COR-L47 (cell line): ENCODE data around the gene KIT.

Experiments
- DNase-seq: peaks from one replicate; lab custom pipeline; 2025; lab: John Stamatoyannopoulos, UW

Gene KIT

DNA sequence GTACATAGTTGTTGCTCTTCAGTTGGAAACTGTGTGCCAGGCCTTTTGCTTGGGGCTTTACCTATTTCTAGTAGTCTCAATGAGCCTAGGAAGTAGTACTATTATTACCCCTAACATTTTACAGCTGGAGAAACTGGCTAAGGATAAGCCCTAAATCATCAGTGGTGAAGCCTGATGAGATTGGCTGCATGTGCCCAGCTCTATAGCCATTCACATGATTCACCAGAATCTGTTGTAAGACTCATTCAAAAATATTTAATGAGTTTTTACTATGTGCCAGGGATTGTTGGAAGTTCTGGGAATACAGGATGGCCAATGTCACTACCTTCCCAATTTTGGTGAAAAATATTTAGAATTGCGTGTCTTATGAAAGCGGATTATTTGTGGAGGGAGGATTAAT, 2.8 kb downstream of the KIT start:
- DNase-seq = no peak

GRCh38 chr4:54661169-54661568, 3.4 kb downstream of the KIT start:
- DNase-seq = no peak

DNA sequence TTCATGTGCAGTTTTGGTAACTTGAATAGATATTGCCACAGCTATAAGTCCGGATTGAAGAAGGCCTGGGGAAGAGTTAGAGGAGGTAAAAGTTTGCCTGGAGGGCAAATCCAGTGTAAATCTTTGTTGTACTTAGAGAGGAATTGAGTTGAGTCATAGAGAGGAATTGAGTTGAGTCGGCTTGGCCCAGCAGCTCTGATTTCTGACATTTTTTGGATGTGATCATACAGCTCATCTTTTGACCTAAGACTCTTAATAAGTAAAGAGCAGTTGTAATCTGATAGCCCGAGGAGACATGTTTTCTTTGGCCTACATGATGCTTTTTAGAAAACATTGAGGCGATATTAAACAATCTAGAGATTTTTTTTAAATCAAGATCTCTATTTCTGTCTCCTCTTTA, 3.9 kb downstream of the KIT start:
- no peak for DNase-seq

GRCh38 chr4:54662123-54662522, 4.4 kb downstream of the KIT start:
- no peak for DNase-seq

DNA sequence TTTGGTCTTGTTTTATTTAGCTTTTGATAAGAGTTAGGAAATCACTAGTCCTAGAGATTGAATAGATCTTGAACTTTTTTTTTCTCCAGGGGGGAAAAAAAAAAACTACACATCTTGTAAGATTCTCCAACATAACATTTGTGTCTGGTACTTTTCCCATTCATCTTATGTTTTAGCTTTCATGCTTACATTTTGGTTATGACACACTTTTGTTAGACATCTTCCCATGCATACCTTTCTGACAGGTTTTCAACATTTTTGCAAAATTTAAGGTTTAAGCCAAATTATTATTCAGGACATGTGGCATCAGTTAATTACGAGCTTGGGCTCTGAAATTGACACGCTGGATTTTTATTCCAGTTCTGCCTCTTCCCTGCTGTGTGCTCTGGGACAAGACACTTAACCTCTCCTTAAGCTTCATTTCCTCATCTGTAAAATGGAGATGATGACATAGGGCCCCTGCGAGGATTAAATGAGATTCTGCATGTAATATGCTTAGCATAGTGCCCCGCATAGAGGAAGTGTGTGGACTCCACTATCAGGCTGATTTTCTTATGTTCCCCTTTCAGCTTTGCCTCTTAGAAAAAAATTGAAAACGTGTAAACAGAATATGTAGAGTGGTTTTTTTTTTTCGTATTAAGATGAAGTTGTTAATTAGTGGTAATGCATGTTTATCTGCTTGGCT, 5.3 kb downstream of the KIT start:
- no peak for DNase-seq

- DNase-seq = no peak
Measured at GRCh38 chr4:54664400-54664799, 6.6 kb downstream of the KIT start.

DNA sequence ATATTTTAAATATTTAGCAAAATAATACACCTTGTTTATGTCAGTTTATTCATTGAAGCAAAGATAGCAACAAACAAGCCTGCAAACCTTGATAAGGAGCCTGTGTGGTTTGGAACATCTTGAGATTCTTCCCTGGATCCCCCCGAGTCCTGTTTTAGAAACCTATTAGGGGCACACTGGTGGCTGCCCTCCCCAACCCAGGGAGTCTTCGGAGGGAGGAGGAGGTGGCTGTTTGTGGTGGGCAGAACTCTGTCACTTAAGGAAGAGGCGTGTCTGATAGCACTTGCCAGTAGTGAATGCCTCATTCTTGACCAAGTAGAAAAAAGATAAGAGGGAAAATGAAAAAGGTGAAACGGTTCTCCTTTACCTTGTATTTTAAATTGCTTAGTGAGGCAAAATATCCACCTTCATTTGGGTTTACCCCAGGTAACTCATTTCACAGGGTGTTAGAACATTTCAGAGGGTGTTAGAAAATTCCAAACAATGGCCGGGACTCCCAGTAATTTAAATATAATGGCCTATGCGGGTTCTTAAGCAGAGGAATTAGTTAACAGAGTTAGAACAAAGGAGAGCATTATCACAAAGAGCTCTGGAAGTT, 10.4 kb downstream of the KIT start:
- DNase-seq = no peak

GRCh38 chr4:54669831-54670230, 12.1 kb downstream of the KIT start:
- no peak for DNase-seq

DNA sequence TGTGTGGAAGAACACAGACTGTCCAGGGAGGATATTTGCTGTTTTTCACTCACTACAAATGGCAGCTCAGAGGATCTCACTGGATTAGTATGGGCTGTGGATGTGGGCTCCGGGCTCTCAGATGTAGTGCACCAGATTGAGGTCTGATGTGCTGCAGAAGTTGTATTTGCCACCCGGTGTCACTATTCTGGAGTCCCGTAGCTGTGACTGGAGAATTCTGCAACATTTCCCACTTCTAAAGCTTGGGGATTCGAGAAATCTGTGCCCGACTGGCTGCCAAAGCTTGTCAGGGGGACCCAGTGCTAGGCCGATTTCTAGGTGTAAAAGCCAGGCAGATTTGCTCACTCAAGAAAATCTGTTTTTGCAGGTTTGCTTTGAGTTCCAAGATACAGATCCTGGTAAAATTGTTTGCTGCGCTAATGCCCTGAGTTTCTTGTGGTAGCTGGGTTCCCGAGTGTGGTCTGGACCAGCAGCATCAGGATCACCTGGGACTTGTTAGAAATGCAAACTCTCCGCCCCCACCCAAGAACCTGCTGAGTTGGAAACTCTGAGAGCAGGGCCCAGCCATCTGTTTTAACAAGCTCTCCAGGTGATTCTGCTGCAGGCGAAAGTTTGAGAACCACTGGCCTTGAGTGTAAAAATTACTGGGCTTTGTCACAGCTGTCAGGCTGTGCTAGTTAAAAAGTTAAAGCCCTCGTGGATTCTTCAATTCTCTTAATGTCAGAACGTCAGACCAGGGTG, 18.1 kb downstream of the KIT start:
- DNase-seq = no peak

DNA sequence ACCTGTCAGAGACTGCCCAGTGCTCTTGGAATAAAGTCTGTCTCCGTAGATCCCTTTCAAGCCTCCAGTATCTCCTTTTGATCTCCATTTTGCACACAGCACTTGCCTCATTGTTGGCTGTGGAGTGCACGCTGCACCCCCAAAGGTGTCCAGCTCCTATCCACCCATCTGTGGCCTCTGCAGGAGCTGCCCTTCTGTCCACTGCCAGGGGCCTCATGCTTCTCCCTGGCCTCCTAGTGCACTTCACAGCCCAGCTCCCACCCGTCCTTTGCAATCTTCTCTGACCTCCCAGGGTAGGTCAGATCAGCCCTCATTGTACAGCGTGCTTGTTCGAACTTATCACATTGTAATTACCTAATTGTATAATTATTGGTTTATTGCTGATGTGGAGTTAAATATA, 18.9 kb downstream of the KIT start:
- no peak for DNase-seq

- DNase-seq = no peak
Measured at GRCh38 chr4:54677416-54677815, 19.7 kb downstream of the KIT start.

DNA sequence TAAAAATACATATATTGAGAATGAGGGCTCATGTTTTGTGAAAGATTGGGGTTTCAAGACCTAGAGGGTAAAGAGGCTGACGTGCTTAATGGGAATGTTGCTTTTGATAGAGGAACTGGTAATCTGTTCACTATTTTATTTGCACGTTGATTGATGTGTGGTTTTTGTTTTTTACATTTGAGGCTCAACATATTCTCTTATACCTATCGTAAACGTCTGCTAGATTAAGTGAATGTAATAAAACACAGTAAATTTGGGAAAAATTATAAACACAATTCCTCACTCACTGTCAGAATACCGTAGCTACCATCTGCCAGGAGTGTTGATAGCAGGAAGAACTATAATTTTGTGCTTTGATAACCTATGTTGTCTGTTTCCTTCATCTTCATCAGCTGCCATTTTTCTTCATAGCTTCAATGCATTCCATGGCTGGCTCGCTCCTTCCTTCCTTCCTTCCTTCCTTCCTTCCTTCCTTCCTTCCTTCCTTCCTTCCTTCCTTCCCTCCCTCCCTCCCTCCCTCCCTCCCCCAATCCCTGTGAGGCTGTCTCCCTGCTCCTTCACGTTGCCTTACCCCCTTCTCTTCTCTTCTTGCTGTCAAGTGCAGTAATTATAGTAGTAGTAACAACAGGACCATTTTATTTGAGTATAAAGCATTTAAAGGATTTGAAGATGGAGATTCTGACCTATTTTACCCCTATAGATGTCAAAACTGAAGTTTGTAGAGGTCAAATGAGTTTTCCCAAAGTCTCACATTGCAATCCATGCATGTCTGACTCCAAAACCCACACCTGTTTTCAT, 20.3 kb downstream of the KIT start:
- no peak for DNase-seq

GRCh38 chr4:54678826-54679225, 21.1 kb downstream of the KIT start:
- no peak for DNase-seq

DNA sequence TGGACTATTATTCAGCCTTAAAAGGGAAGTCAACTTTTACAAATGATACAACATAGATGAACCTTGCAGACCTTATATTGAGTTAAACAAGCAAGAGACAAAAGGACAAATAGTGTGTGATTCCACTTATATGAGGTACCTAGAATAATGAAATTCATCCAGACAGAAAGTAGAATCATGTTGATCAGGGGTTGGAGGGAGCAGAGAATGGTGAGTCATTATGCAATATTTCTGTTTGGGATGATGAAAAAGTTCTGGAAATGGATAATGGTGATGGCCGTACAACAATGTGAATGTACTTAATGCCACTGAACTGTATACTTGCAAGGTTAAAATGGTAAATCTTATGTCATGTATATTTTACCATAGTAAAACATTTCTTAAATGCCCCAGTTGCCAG, 22.1 kb downstream of the KIT start:
- no peak for DNase-seq

GRCh38 chr4:54683616-54684346, 26.0 kb downstream of the KIT start:
- DNase-seq = no peak

- no peak for DNase-seq
Measured at GRCh38 chr4:54685810-54686209, 28.1 kb downstream of the KIT start.

DNA sequence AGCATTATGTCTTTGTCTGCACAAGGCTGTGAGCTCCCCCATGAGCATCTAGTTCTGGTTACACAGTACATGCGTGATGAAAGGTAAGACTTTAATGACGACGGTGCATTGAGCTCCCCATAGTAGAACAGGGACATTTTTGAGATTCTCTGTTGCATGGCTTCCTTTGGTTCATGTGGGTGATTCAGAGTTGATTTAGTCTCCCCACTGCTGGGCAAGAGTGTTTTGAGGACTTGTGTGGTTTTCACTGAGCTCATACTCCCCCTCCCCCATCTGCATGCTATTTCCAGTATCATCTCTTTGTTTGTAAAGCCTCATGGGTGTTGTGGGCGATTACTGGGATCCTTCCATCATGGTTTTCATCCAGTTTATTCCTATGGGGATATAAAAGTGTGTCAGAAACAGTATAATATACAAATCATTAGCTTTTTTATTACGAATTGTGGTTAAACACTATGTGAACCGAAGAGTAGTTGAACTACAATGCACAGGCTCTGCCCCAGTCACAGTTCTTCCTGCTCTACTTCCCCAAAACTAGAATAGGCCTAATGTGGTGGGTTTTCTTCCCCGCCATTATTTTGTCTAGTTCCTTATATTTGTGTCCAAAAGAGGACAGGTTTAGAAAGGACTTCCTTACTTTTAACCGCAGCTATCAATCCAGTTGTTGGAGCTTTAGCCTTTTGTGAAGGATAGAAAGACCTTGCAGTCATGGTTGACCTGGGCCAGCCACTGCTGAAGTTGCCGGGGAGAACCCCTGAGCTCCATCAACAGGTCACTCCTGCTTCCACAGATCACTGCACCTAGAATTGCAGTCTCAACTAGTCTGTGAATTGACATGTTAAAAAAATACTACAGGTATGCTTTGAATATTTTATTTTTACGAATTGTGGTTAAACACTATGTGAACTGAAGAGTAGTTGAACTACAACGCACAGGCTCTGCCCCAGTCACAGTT, 30.4 kb downstream of the KIT start:
- DNase-seq = no peak

DNA sequence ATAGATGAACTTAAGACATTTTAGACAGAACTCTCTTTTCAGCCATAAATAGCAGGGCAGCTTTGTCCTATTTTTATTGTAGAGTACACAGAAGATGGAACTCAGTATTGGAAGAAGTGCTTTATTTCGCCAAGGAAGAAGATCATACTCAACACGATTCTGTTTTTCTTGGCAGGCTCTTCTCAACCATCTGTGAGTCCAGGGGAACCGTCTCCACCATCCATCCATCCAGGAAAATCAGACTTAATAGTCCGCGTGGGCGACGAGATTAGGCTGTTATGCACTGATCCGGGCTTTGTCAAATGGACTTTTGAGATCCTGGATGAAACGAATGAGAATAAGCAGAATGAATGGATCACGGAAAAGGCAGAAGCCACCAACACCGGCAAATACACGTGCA, 37.6 kb downstream of the KIT start:
- DNase-seq = no peak

DNA sequence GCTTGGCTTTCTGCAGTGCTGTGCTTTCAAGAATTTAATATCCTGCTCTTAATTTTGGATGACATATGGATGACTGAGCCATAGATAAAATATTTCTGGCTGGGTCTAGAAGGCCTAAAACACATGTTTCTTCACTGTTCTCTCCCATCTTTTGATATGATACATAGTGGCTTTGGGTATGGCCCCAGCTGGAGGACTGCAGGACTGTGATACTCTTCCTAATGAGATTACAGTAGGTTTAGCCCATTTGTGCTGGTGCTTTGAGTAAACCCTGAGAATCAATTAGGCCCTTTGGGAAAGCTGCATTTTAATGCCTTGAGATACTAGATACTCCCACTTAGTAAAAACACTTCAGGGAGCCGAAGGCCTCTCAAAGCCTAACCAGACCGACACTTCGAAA, 38.0 kb downstream of the KIT start:
- DNase-seq = no peak

DNA sequence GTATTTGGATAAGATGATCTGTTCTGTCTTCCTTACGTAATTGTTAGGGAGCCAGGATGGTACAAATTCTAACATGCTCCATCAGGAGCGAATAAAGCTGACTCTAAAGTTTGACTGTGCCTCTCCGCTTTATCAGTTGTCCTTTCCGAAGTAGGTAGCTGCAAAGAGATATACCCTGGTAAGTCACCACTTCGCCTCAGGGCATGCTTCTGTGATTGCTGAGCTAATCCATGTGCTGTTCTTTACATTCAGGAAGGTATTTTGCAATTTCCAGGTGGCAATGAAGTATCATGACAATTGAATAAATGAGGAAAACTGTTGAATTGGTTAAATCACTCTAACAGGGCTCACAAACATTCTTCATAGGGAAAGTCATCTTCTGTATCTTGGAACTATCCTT, 38.9 kb downstream of the KIT start:
- DNase-seq = no peak

DNA sequence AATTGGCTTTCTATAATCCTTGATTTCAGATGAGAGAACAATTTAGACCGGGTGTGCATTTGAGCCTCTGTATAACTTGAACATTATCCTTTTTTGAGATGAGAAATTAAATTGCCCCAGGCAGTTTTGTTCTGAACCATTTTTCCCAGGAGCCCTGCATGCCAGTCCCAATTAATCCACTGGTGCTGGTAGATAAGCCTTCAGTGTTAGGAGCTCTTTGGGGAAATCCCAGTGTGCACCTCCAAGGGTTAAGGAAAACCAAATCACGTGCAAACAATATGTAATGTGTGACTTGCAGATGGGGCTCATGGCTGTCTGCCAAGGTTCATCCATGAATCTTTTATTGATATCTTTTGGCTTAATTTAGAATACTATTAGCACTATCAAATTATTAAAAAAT, 43.2 kb downstream of the KIT start:
- no peak for DNase-seq
